Activated T-helper 1 cell treated with anti-CD3 and anti-CD28 coated beads, Interleukin-12 subunit alpha, Interleukin-12 subunit beta, Interleukin-2, Interleukin-4 antibody, amounts not matched to agents 30 ng/mL and 10 ng/mL and 1 ng/mL, durations not matched to agents 14 hours and 24 hours and 36 hours (primary cell): ENCODE results near the gene PRR12. TPM values are rescaled to one million over a fixed set of nuclear protein-coding genes. Genes with fewer than 3 reads are reported as not detected.

ENCODE experiments used
- DNase-seq: peaks from one replicate; pipeline ENCODE4 v3.0.0; 2021; ENCODE audit warnings: low spot score
- H3K27ac Mint-ChIP-seq: one replicate; pipeline ENCODE4 v1.8.0; 2021; ENCODE audit warnings: mild to moderate bottlenecking, mixed read lengths
- H3K27me3 Mint-ChIP-seq: one replicate; pipeline ENCODE4 v1.8.0; 2022; ENCODE audit warnings: mild to moderate bottlenecking, moderate library complexity, mixed read lengths; ENCODE audit not compliant: insufficient read depth
- H3K36me3 Mint-ChIP-seq: one replicate; pipeline ENCODE4 v1.8.0; 2021; ENCODE audit warnings: low read depth, mixed read lengths
- H3K4me1 Mint-ChIP-seq: one replicate; pipeline ENCODE4 v1.8.0; 2021; ENCODE audit warnings: low read depth, mixed read lengths
- H3K4me3 Mint-ChIP-seq: one replicate; pipeline ENCODE4 v1.8.0; 2021; ENCODE audit warnings: mild to moderate bottlenecking, moderate library complexity, mixed read lengths
- H3K9me3 Mint-ChIP-seq: one replicate; pipeline ENCODE4 v1.8.0; 2021; ENCODE audit warnings: mixed read lengths
- intact Hi-C: fragments of 100-400 bp; cut with micrococcal nuclease; formaldehyde crosslinking; loops from one replicate; pipeline ENCODE4 v1.15.1; 2024
- total RNA-seq: library from RNA; stranded (reverse); gene quantifications from 2 replicates; pipeline ENCODE4 v1.2.3, GENCODE V29; 2022

PRR12 gene
- total RNA-seq, 1 donor from 2014 or later: 34.2 TPM

- DNase-seq: no peak
- no peak overlapping the region for H3K4me3 Mint-ChIP-seq
- intact Hi-C loops: no loop called here
- no peak overlapping the region for H3K27ac Mint-ChIP-seq
- peaks cover 28% of the 10 kb centered on the region for H3K36me3 Mint-ChIP-seq
- no peaks in the 10 kb centered on the region for H3K4me1 Mint-ChIP-seq
- no peaks in the 10 kb centered on the region for H3K27me3 Mint-ChIP-seq
- H3K9me3 Mint-ChIP-seq: no peaks in the 10 kb centered on the region
Observed at GRCh38 chr19:49651820-49652550, 61.0 kb downstream of the PRR12 start.

- Mint-ChIP-seq H3K9me3 (no peaks in the 10 kb centered on the region), H3K36me3 (peaks cover 32% of the 10 kb centered on the region), H3K27ac (no peak overlapping the region), H3K4me3 (no peak overlapping the region), H3K4me1 (no peaks in the 10 kb centered on the region), H3K27me3 (no peaks in the 10 kb centered on the region)
- no peak for DNase-seq
- intact Hi-C loops: no loop called here
Observed at GRCh38 chr19:49652551-49653465, 61.8 kb downstream of the PRR12 start.

- no peaks in the 10 kb centered on the region for H3K27me3 Mint-ChIP-seq
- no peaks in the 10 kb centered on the region for H3K4me1 Mint-ChIP-seq
Observed at GRCh38 chr19:49653466-49653806, 62.5 kb downstream of the PRR12 start.

GRCh38 chr19:49654581-49654980 is 63.6 kb downstream of the PRR12 start:
- Mint-ChIP-seq H3K9me3 (no peaks in the 10 kb centered on the region), H3K27ac (no peak overlapping the region), H3K4me3 (no peak overlapping the region), H3K4me1 (no peaks in the 10 kb centered on the region), H3K27me3 (no peaks in the 10 kb centered on the region), H3K36me3 (peaks cover 34% of the 10 kb centered on the region)
- DNase-seq: no peak
- intact Hi-C loops: no loop called here

More at GRCh38 chr19:49653466-49653806, 62.5 kb downstream of the PRR12 start:
- DNase-seq: no peak
- Mint-ChIP-seq H3K9me3 (no peaks in the 10 kb centered on the region), H3K4me3 (no peak overlapping the region), H3K36me3 (peaks cover 32% of the 10 kb centered on the region), H3K27ac (no peak overlapping the region)
- intact Hi-C loops: no loop called here

DNA sequence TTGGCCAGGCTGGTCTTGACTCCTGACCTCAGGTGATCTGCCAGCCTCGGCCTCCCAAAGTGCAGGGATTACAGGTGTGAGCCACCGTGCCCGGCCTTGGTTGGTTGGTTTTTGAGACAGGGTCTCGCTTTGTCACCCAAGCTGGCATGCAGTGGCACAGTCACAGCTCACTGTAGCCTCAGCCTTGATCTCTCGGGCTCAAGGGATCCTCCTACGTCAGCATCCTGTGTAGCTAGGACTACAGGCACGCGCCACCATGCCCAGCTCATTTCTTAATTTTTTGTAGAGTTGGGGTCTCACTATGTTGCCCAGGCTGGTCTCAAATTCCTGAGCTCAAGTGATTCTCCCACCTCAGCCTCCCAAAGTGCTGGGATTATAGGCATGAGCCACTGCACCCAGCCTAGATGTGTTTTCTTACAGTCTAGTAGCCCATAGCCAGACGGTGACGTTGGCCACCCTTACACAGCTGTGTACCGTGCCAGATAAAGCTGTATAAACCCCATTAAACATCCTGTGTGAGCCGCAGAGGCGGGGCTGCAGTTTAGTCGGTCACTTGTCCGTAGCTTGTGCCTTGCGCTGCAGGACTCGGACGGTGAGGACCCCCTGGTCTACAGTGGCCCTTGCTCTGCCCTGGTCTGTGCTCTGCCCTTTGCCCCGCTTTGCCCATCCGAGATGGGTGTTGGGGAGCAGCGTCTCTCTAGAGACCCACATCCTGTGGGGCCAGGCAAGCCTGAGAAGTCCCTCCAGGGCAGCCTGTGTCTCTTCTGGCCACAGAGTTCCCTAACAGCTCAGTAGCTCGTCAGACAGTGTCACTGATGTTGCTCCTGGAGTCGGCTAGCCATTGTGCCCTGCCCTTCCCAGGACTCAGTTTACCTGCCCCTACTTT is 64.8 kb downstream of the PRR12 start:
- Mint-ChIP-seq H3K27ac (no peak overlapping the region), H3K36me3 (peaks cover 38% of the 10 kb centered on the region)
- intact Hi-C loops: no loop called here

GRCh38 chr19:49656456-49657109 is 65.6 kb downstream of the PRR12 start:
- Mint-ChIP-seq H3K4me3 (no peak overlapping the region), H3K9me3 (no peaks in the 10 kb centered on the region), H3K27me3 (no peaks in the 10 kb centered on the region), H3K36me3 (peaks cover 36% of the 10 kb centered on the region), H3K4me1 (no peaks in the 10 kb centered on the region), H3K27ac (no peak overlapping the region)
- intact Hi-C loops: no loop called here
- no peak for DNase-seq

More for the DNA sequence above, 64.8 kb downstream of the PRR12 start:
- no peak for DNase-seq
- no peaks in the 10 kb centered on the region for H3K9me3 Mint-ChIP-seq
- H3K4me3 Mint-ChIP-seq: no peak overlapping the region
- H3K27me3 Mint-ChIP-seq: no peaks in the 10 kb centered on the region
- H3K4me1 Mint-ChIP-seq: no peaks in the 10 kb centered on the region

DNA sequence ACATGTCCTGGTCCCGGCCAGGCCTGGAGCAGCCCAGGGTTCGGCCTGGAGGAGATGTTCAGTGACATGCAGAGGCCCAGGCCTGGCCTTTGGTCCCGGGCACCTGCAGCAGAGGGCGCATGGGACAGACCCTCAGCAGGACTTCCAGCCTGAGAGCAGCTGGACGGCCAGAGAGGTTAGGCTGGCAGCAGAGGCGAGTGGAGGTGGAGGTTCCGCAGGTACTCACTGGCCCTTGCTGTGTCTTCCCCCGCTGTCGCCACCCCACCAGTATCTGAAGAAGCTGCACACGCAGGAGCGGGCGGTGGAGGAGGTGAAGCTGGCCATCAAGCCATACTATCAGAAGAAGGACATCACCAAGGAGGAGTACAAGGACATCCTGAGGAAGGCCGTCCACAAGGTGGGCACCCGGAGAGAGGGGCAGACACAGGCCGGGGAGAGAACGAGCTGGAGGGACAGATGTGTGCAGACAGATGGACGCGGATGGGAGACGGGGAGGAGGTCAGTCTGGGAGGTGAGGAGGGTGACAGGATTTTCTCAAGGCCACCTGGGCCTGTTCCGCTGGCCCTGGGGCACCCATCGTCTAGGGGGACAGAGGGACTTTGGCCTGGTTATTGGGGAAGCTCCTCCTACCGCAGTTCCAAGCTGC is 66.6 kb downstream of the PRR12 start:
- Mint-ChIP-seq H3K27ac (peak overlapping the region; percentile 44), H3K4me1 (no peaks in the 10 kb centered on the region), H3K27me3 (no peaks in the 10 kb centered on the region), H3K9me3 (no peaks in the 10 kb centered on the region), H3K36me3 (peaks cover 39% of the 10 kb centered on the region), H3K4me3 (no peak overlapping the region)
- intact Hi-C loops: no loop called here
- DNase-seq: no peak

DNA sequence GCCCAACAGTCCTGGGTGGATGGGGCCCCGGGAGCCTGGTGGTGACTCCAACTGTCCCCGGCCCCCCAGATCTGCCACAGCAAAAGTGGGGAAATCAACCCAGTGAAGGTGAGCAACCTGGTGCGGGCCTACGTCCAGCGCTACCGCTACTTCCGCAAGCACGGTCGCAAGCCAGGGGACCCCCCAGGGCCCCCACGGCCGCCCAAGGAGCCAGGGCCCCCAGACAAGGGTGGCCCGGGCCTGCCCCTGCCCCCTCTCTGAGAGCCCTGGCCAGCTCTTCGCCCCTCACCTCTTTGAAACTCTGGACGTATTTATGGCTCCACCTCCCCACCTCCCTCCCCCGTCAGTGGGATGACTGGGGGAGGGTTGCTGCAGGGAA is 67.1 kb downstream of the PRR12 start:
- Mint-ChIP-seq H3K4me1 (no peaks in the 10 kb centered on the region), H3K4me3 (no peak overlapping the region), H3K27me3 (no peaks in the 10 kb centered on the region), H3K36me3 (peaks cover 35% of the 10 kb centered on the region), H3K27ac (no peak overlapping the region), H3K9me3 (no peaks in the 10 kb centered on the region)
- intact Hi-C loops: no loop called here
- DNase-seq: no peak

GRCh38 chr19:49658566-49659442 is 67.8 kb downstream of the PRR12 start:
- Mint-ChIP-seq H3K4me3 (no peak overlapping the region), H3K27ac (no peak overlapping the region), H3K4me1 (peaks cover under 1% of the 10 kb centered on the region), H3K36me3 (peaks cover 38% of the 10 kb centered on the region), H3K9me3 (no peaks in the 10 kb centered on the region), H3K27me3 (no peaks in the 10 kb centered on the region)
- intact Hi-C loops: no loop called here
- DNase-seq: no peak

DNA sequence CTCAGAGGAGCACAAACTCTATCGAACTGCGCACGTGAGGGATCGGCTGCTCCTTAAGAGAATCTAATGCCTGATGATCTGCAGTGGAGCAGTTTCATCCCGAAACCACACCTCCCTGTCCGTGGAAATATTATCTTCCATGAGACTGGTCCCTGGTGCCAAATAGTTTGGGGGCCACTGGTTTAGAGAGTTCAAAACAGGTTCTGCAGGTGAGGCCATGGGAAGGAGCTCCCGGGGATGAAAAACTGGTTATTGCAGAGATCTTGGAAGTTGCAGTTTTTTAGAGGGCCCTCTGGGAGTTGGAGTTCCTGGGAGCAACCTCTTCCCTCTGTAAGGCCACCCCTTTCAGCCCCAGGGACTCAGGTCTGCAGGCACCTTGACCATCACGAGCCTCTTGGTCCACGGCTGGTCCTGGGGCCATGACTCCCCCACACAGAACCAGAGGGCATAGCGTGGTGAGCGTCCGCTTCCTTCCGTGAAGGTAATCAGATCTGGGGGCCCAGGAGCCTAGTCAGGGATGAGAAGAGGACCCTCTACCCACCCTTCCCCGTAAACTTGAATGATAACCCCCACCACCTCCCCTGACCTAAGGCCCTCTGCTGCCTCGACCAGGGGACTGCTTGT is 69.5 kb downstream of the PRR12 start:
- no peak overlapping the region for H3K27ac Mint-ChIP-seq
- no peak overlapping the region for H3K4me3 Mint-ChIP-seq
- intact Hi-C loops: no loop called here
- H3K36me3 Mint-ChIP-seq: peaks cover 42% of the 10 kb centered on the region
- H3K9me3 Mint-ChIP-seq: no peaks in the 10 kb centered on the region
- H3K27me3 Mint-ChIP-seq: no peaks in the 10 kb centered on the region
- no peak for DNase-seq
- H3K4me1 Mint-ChIP-seq: peaks cover 14% of the 10 kb centered on the region

DNA sequence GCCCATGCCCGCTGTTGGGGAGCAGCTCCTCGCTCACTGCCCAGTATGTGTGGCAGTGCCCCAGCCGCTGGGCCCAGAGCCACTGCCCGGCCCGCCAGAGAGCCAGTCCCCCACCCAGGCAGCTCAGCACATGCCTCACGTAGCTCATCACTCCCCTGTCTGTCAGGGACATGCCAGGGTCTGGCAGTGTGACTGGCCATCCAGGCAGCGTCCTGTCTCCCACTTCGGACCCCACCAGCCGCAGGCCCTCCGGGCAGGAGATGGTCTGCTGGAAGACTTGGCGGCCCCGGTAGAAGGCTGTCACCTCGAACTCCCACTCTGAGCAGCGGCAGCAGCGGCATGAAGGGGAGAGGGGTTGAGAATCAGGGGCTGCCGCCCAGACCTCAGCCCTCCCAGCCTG is 71.0 kb downstream of the PRR12 start:
- Mint-ChIP-seq H3K4me1 (peaks cover 27% of the 10 kb centered on the region), H3K27me3 (no peaks in the 10 kb centered on the region), H3K27ac (no peak overlapping the region), H3K36me3 (peaks cover 34% of the 10 kb centered on the region), H3K4me3 (no peak overlapping the region), H3K9me3 (no peaks in the 10 kb centered on the region)
- intact Hi-C loops: no loop called here
- no peak for DNase-seq
